Gastroesophageal sphincter (tissue), 3 donors: ENCODE data around the gene FBLN1.

Experiments used
- EP300 ChIP-seq: sonication (generic); formaldehyde crosslinking; IDR thresholded peaks from one replicate; pipeline ENCODE4 v1.6.1; 2017; ENCODE audit warnings: antibody characterized with exemption, mild to moderate bottlenecking
- POLR2A ChIP-seq, 2 donors: fragments of 450-650 bp; IDR thresholded peaks; one replicate each; pipeline ENCODE4 v1.6.1; 2017; ENCODE audit warnings: antibody characterized with exemption in 2 of 2, mild to moderate bottlenecking in 2 of 2, moderate library complexity in 1 of 2
- POLR2AphosphoS5 ChIP-seq: sonication (generic); formaldehyde crosslinking; IDR thresholded peaks from one replicate; pipeline ENCODE4 v1.6.1; 2017; ENCODE audit warnings: antibody characterized with exemption
- TF ChIP-seq, protein P1 (sequence below), 4 experiments: fragments of 200-600 bp in 2 of 4; fragments of 450-650 bp in 2 of 4; sonication (generic) in 1 of 4; IDR thresholded peaks; one replicate each; pipeline ENCODE4 v1.5.1; 2017 to 2019; ENCODE audit warnings: antibody characterized with exemption in 4 of 4, mild to moderate bottlenecking in 2 of 4, moderate library complexity in 2 of 4

GRCh38 chr22:45456811-45457210, 45.9 kb upstream of the FBLN1 start:
- TF ChIP-seq, protein P1, sequence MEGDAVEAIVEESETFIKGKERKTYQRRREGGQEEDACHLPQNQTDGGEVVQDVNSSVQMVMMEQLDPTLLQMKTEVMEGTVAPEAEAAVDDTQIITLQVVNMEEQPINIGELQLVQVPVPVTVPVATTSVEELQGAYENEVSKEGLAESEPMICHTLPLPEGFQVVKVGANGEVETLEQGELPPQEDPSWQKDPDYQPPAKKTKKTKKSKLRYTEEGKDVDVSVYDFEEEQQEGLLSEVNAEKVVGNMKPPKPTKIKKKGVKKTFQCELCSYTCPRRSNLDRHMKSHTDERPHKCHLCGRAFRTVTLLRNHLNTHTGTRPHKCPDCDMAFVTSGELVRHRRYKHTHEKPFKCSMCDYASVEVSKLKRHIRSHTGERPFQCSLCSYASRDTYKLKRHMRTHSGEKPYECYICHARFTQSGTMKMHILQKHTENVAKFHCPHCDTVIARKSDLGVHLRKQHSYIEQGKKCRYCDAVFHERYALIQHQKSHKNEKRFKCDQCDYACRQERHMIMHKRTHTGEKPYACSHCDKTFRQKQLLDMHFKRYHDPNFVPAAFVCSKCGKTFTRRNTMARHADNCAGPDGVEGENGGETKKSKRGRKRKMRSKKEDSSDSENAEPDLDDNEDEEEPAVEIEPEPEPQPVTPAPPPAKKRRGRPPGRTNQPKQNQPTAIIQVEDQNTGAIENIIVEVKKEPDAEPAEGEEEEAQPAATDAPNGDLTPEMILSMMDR (IDR thresholded peaks at IDR 0.05) = no peak
- TF ChIP-seq POLR2AphosphoS5 = no peak
- TF ChIP-seq POLR2A (IDR thresholded peaks at IDR 0.05) = no peak
- TF ChIP-seq EP300 = no peak
